Measurements from ENCODE around the gene IFIT2. TPM values are rescaled to one million over a fixed set of nuclear protein-coding genes. Genes with fewer than 3 reads are reported as not detected.
"Not testable (repeated sequence)": the region's sequence is repeated elsewhere in the genome, so short reads cannot be mapped to it uniquely, and the experiment has no call there.

The IFIT2 gene
- total and polyA plus RNA-seq, 2 donors (not counting 3 experiments of a cell fraction or from before 2014, with no cell fraction given), result 0.23 to 1.4 TPM

DNA sequence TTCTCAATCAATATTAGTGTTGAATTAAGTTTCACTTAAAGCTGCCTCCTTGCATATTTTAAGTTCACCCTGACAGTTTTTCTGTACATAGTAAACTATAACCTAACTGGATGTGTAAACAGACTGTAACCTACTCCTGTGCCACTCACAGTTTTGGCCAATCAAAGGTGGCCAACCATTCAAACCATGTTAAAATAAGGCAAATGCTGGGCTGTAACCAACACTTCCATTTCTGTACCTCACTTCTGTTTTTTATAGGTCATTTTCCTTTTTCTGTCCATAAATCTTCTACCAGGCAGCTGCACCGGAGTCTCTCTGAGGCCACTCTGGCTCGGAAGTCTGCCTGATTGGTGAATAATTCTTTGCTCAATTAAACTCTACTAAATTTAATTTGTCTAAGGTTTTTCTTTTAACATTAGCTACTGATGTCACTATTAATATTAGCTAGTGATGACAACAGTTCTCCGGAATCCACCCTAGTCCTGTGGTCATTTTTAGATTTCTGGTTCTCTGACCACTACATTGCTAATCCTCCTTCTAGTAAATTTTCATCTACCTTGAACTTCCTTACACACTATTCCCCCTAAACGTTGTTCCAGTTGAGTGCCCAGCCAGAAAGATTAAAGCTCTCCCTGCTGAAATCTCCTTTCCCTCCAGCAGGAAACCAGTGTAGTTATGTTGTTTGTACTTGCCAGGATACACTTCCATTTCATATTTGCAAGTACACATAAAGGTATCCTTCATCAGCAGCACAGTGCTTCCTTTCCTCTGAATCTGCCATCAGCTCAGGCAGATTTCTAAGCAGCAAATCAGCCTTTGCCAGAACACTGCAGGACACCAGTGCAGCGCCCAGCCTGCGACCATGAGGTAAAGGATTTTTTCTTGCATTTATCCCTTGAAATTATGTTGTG, 18.6 kb upstream of the IFIT2 start:
- no peak for FAIRE-seq
- no peak overlapping the region for H3K9ac ChIP-seq (replicated peaks; ENCODE audit: extremely low read depth, insufficient read depth, low read length)
- peaks cover 22% of the 10 kb centered on the region for H3K4me1 ChIP-seq (ENCODE audit: control insufficient read depth, extremely low read depth, insufficient read depth, low read length)

DNA sequence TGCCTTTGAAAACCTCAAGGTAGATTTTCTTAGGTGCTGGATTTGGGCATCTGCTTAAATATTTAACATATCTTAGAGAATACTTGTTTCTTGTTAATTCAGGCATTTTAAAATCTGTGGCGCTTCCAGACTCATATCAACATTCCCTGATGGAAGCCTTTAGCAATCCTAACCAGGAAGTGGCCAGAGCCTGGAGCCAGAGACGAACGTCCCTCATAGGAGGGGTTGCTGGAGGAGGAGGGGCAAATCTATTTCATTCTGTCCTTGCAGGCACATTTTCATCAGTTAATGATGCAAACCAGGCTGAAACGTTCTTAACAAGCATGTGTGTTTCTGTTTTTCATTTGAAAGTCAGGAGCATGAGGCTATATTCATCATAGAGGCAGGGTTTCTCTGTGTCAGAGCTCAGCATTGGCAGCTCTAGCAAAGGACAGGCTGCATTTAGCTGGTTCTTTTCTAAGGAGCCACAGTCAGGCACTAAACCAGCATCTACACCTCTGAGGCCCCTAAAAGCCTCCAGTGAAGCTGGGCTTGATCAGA, 17.8 kb upstream of the IFIT2 start:
- TF ChIP-seq MYC (IDR thresholded peaks at IDR 0.05; ENCODE audit: low read depth, low read length), result no peak
- intact Hi-C loops (cut with micrococcal nuclease), result no loop called here
- Histone ChIP-seq H3K9me3 (replicated peaks; ENCODE audit: control insufficient read depth, insufficient read depth, low read length) (no peaks in the 10 kb centered on the region), H3K4me3 (replicated peaks in 1 of 3; ENCODE audit: insufficient read depth in 1 of 3, low read depth in 1 of 3, low read length in 3 of 3) (no peak overlapping the region), H3K4me2 (ENCODE audit: insufficient read depth, low read length) (no peak overlapping the region), H3K27ac (ENCODE audit: insufficient read depth, low read depth, low read length) (no peak overlapping the region), H3K36me3 (ENCODE audit: control insufficient read depth in 2 of 2, extremely low read depth in 1 of 2, insufficient read depth in 2 of 2, low read length in 2 of 2) (no peaks in the 10 kb centered on the region), H3K4me1 (ENCODE audit: control insufficient read depth, extremely low read depth, insufficient read depth, low read length) (peaks cover 15% of the 10 kb centered on the region), H3K9me1 (replicated peaks; ENCODE audit: control insufficient read depth, extremely low read depth, insufficient read depth, low read length) (no peaks in the 10 kb centered on the region), H4K20me1 (replicated peaks; ENCODE audit: control insufficient read depth, extremely low read depth, insufficient read depth, low read length) (no peaks in the 10 kb centered on the region), H3K9ac (replicated peaks; ENCODE audit: extremely low read depth, insufficient read depth, low read length) (no peak overlapping the region), H3K79me2 (ENCODE audit: control insufficient read depth, insufficient read depth, low read length) (no peaks in the 10 kb centered on the region), H3K27me3 (ENCODE audit: control insufficient read depth in 2 of 2, insufficient read depth in 2 of 2, low read length in 2 of 2) (peaks cover 41 to 62% of the 10 kb centered on the region in 2 experiments), H2AFZ (ENCODE audit: low read depth, low read length) (no peak overlapping the region)
- CTCF ChIA-PET, result interaction anchor here (1.5 to 1.9 kb wide), 4 partner anchors 10 to 85 kb away, joined by 3 to 15 read pairs (median 6); partner anchors contain the start of gene IFIT2
- POLR2A ChIA-PET, result no interaction called here
- no TSS peak for BruUV-seq (replicated peaks)
- FAIRE-seq (no peak), DNase-seq (ENCODE audit: low read depth, low spot score) (peak; percentile 44)
- dilution Hi-C loops (cut with MboI; ENCODE audit: extremely low pct_ligation_motif_present, low sequenced_read_pairs), result no loop called here

More for the DNA sequence above, 18.6 kb upstream of the IFIT2 start:
- Histone ChIP-seq H3K4me2 (ENCODE audit: insufficient read depth, low read length) (no peak overlapping the region), H3K36me3 (ENCODE audit: control insufficient read depth in 2 of 2, extremely low read depth in 1 of 2, insufficient read depth in 2 of 2, low read length in 2 of 2) (no peaks in the 10 kb centered on the region), H3K79me2 (ENCODE audit: control insufficient read depth, insufficient read depth, low read length) (no peaks in the 10 kb centered on the region), H3K27ac (ENCODE audit: insufficient read depth, low read depth, low read length) (no peak overlapping the region), H2AFZ (ENCODE audit: low read depth, low read length) (no peak overlapping the region), H4K20me1 (replicated peaks; ENCODE audit: control insufficient read depth, extremely low read depth, insufficient read depth, low read length) (no peaks in the 10 kb centered on the region), H3K9me3 (replicated peaks; ENCODE audit: control insufficient read depth, insufficient read depth, low read length) (no peaks in the 10 kb centered on the region), H3K27me3 (ENCODE audit: control insufficient read depth in 2 of 2, insufficient read depth in 2 of 2, low read length in 2 of 2) (peaks cover 41 to 57% of the 10 kb centered on the region in 2 experiments), H3K4me3 (replicated peaks in 1 of 3; ENCODE audit: insufficient read depth in 1 of 3, low read depth in 1 of 3, low read length in 3 of 3) (no peak overlapping the region), H3K9me1 (replicated peaks; ENCODE audit: control insufficient read depth, extremely low read depth, insufficient read depth, low read length) (no peaks in the 10 kb centered on the region)
- ChIA-PET POLR2A (no interaction called here), CTCF (interaction anchor here (1.5 to 1.9 kb wide), 4 partner anchors 10 to 86 kb away, joined by 3 to 15 read pairs (median 6); partner anchors contain the start of gene IFIT2)
- no TSS peak for BruUV-seq (replicated peaks)
- dilution Hi-C loops (cut with MboI; ENCODE audit: extremely low pct_ligation_motif_present, low sequenced_read_pairs), result no loop called here
- DNase-seq (ENCODE audit: low read depth, low spot score), result no peak
- TF ChIP-seq GATA2 (IDR thresholded peaks at IDR 0.05; ENCODE audit: insufficient read depth, insufficient read length, low read depth, low read length), result no peak
- TF ChIP-seq EZH2 (IDR thresholded peaks at IDR 0.05; ENCODE audit: borderline replicate concordance, low read depth, low read length, severe bottlenecking), result peak; percentile 52
- TF ChIP-seq MYC (IDR thresholded peaks at IDR 0.05; ENCODE audit: low read depth, low read length), result no peak
- intact Hi-C loops (cut with micrococcal nuclease), result no loop called here

- BruUV-seq (replicated peaks); intact Hi-C loops (cut with micrococcal nuclease); H3K4me2 ChIP-seq (ENCODE audit: insufficient read depth, low read length); FAIRE-seq; H3K4me1 ChIP-seq (ENCODE audit: control insufficient read depth, extremely low read depth, insufficient read depth, low read length); H3K9me3 ChIP-seq (replicated peaks; ENCODE audit: control insufficient read depth, insufficient read depth, low read length); H4K20me1 ChIP-seq (replicated peaks; ENCODE audit: control insufficient read depth, extremely low read depth, insufficient read depth, low read length); H2AFZ ChIP-seq (ENCODE audit: low read depth, low read length); H3K9ac ChIP-seq (replicated peaks; ENCODE audit: extremely low read depth, insufficient read depth, low read length); POLR2A ChIA-PET; DNase-seq (ENCODE audit: low read depth, low spot score); H3K79me2 ChIP-seq (ENCODE audit: control insufficient read depth, insufficient read depth, low read length); H3K4me3 ChIP-seq (replicated peaks in 1 of 3; ENCODE audit: insufficient read depth in 1 of 3, low read depth in 1 of 3, low read length in 3 of 3); H3K27ac ChIP-seq (ENCODE audit: insufficient read depth, low read depth, low read length); dilution Hi-C loops (cut with MboI; ENCODE audit: extremely low pct_ligation_motif_present, low sequenced_read_pairs); H3K9me1 ChIP-seq (replicated peaks; ENCODE audit: control insufficient read depth, extremely low read depth, insufficient read depth, low read length); H3K36me3 ChIP-seq (ENCODE audit: control insufficient read depth in 2 of 2, extremely low read depth in 1 of 2, insufficient read depth in 2 of 2, low read length in 2 of 2): not testable (repeated sequence)
- peaks cover 41 to 67% of the 10 kb centered on the region in 2 experiments for H3K27me3 ChIP-seq (ENCODE audit: control insufficient read depth in 2 of 2, insufficient read depth in 2 of 2, low read length in 2 of 2)
- CTCF ChIA-PET, result interaction anchor here (1.5 to 1.9 kb wide), 4 partner anchors 10 to 85 kb away, joined by 3 to 15 read pairs (median 6); partner anchors contain the start of gene IFIT2
These were observed 17.1 kb upstream of the IFIT2 start for GRCh38 chr10:89284711-89285110.

All from endothelial cell of umbilical vein (primary cell).